Measurements from ENCODE around the gene SERPINB13.
"Not testable (repeated sequence)": the region's sequence is repeated elsewhere in the genome, so short reads cannot be mapped to it uniquely, and the experiment has no call there.

DNA sequence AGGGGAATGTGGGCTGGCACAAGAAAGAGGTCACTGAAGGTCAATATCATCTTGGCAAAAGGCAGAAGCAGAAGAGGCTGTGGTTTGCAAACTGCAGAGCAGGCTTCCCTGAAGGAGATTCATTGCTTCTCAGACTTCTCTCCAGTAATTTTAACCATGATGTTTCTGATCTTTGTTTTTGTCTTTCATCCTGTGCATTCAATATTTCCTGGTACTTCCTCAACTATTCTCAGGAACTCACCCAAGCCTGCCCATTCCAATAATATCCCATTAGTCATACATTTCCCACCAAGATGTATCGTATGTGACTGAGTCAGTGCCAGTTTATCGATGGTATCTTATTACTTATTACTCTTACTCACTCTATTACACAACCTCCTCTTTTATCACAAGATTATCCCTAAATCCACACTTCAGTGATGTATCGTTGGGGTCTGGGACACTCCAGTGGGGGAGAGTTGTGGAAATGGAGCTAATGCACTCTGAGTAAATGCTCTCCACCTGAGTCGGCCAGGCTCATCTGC lies 54.1 kb downstream of the SERPINB13 start:
- TF ChIP-seq, protein P1, sequence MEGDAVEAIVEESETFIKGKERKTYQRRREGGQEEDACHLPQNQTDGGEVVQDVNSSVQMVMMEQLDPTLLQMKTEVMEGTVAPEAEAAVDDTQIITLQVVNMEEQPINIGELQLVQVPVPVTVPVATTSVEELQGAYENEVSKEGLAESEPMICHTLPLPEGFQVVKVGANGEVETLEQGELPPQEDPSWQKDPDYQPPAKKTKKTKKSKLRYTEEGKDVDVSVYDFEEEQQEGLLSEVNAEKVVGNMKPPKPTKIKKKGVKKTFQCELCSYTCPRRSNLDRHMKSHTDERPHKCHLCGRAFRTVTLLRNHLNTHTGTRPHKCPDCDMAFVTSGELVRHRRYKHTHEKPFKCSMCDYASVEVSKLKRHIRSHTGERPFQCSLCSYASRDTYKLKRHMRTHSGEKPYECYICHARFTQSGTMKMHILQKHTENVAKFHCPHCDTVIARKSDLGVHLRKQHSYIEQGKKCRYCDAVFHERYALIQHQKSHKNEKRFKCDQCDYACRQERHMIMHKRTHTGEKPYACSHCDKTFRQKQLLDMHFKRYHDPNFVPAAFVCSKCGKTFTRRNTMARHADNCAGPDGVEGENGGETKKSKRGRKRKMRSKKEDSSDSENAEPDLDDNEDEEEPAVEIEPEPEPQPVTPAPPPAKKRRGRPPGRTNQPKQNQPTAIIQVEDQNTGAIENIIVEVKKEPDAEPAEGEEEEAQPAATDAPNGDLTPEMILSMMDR (IDR thresholded peaks at IDR 0.05): not testable (repeated sequence)
- TF ChIP-seq POLR2A (IDR thresholded peaks at IDR 0.05): not testable (repeated sequence)

Data from esophagus squamous epithelium (tissue), 4 donors.